Skeletal muscle satellite cell (primary cell): ENCODE measurements around the gene MEGF9.
"Not testable (repeated sequence)": the region's sequence is repeated elsewhere in the genome, so short reads cannot be mapped to it uniquely, and the experiment has no call there.

Source experiments
- H3K27me3 ChIP-seq: 2 replicates; pipeline ENCODE4 v1.7.0; 2013; ENCODE audit warnings: low read length; ENCODE audit not compliant: control insufficient read depth, insufficient read depth
- H3K36me3 ChIP-seq: 2 replicates; pipeline ENCODE4 v1.7.0; 2013; ENCODE audit warnings: mild to moderate bottlenecking, control low read depth, low read length; ENCODE audit not compliant: insufficient read depth
- H3K4me1 ChIP-seq: 2 replicates; pipeline ENCODE4 v1.7.0; 2013; ENCODE audit warnings: low read length; ENCODE audit not compliant: control insufficient read depth, insufficient read depth
- H3K4me2 ChIP-seq: 2 replicates; pipeline ENCODE4 v1.7.0; 2013; ENCODE audit warnings: mild to moderate bottlenecking, low read length
- H3K4me3 ChIP-seq: 2 replicates; pipeline ENCODE4 v1.7.0; 2013; ENCODE audit warnings: low read length
- H3K9ac ChIP-seq: 2 replicates; pipeline ENCODE4 v1.7.0; 2013; ENCODE audit warnings: mild to moderate bottlenecking, low read depth, low read length, moderate library complexity
- H3K9me3 ChIP-seq: replicated peaks from 2 replicates; pipeline ENCODE4 v1.7.0; 2013; ENCODE audit warnings: mild to moderate bottlenecking, control low read depth, low read length

MEGF9 gene

DNA sequence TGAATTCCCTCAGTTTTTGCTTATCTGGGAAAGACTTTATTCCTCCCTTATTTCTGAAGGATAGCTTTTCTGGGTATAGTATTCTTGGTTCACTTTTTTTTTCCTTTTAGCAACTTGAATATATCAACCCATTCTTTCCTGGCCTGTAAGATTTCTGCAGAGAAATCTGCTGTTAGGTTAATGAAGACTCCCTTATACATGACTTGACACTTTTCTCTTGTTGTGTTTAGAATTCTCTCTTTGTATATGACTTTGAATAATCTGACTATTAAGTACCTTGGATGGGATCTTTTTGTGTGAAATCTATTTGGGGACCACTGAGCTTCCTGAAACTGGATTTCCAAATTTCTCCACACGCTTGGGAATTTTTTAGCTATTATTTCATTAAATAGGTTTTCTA lies 79.3 kb downstream of the MEGF9 start:
- Histone ChIP-seq H3K27me3 (no peaks in the 10 kb centered on the region), H3K9me3 (no peaks in the 10 kb centered on the region), H3K36me3 (no peaks in the 10 kb centered on the region), H3K4me1 (no peaks in the 10 kb centered on the region), H3K4me3 (no peak overlapping the region), H3K4me2 (no peak overlapping the region), H3K9ac (no peak overlapping the region)

DNA sequence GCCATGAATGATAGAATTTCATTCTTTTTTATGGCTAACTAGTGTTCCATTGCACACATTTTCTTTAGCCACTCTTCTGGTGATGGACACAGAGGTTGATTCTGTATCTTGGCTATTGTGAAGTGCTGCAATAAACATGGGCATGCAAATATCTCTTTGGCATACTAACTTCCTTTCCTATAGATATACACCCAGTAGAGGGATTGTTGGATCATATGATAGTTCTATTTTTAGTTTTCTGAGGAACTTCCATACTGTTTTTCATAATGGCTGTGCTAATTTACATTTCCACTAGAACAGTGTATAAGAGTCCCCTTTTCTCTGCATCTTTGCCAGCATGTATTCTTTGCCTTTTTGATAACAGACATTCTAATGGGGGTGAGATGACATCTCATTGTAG lies 83.9 kb downstream of the MEGF9 start:
- H3K27me3 ChIP-seq, result no peaks in the 10 kb centered on the region

GRCh38 chr9:120628925-120629497 lies 85.3 kb downstream of the MEGF9 start:
- H3K4me3 ChIP-seq, H3K9me3 ChIP-seq, H3K9ac ChIP-seq, H3K4me2 ChIP-seq, H3K36me3 ChIP-seq, H3K27me3 ChIP-seq: not testable (repeated sequence)
- H3K4me1 ChIP-seq, result peaks cover 20% of the 10 kb centered on the region

More for the DNA sequence above, 83.9 kb downstream of the MEGF9 start:
- Histone ChIP-seq H3K4me3 (no peak overlapping the region), H3K9me3 (no peaks in the 10 kb centered on the region), H3K36me3 (no peaks in the 10 kb centered on the region), H3K9ac (no peak overlapping the region), H3K4me2 (no peak overlapping the region), H3K4me1 (peaks cover 14% of the 10 kb centered on the region)

DNA sequence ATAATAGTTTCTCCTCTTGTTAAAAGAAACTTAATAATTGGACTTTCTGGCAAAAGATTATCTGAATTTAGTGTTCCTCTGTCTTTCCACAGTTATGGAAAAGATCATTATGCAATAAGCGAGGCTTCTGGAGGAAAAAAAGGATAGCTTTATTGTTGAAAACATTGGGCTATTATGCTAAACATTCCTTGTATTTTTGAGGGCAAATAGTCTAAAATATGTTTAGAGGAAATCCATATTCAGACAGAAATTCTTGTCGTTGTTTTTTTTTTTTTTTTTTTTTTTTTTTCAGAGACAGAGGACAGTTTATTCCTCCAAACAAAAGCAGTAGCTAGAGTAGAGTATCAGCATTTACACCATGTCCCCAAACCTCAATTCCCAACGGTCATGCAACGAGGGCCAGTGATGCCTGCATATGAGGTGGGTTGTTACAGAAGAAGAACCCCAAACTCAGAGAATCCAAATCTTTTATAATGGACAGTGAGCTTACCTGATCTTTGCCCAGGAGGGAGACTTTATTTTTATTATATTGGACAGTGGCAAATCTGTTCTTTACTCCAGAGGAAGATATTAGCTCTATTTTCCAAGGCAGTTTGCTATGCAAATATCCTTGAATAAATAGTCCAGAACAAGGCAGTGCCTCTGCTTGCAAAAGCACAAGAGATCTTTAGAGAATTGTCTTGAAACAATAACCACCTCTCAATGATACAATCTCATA lies 85.9 kb downstream of the MEGF9 start:
- peaks cover 20% of the 10 kb centered on the region for H3K4me1 ChIP-seq
- no peaks in the 10 kb centered on the region for H3K27me3 ChIP-seq
- H3K9ac ChIP-seq, result no peak overlapping the region
- H3K36me3 ChIP-seq, result no peaks in the 10 kb centered on the region
- H3K4me3 ChIP-seq, result no peak overlapping the region
- H3K9me3 ChIP-seq, result no peaks in the 10 kb centered on the region
- H3K4me2 ChIP-seq, result no peak overlapping the region

GRCh38 chr9:120627073-120627472 lies 87.2 kb downstream of the MEGF9 start:
- H3K4me1 ChIP-seq, result peaks cover 20% of the 10 kb centered on the region
- no peaks in the 10 kb centered on the region for H3K36me3 ChIP-seq
- no peak overlapping the region for H3K9ac ChIP-seq

DNA sequence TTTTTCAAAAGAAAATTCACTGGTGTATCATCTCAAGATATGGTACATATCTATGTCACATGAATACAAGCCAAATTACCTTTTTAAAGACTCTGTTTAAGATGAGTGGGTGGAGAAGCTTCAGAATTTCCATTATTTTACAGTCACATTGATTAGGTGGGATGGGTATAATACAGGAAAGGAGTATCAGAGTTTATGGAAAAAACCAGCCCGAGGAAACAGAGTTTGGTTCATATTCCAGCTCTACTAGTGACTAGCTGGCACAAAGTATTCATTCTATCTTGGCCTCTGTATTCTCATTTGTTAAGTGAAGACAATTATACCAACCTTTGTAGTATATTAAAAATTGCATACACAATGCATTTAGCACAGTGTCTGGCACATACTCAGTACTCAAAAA lies 87.8 kb downstream of the MEGF9 start:
- H3K9ac ChIP-seq, result no peak overlapping the region
- no peaks in the 10 kb centered on the region for H3K36me3 ChIP-seq
- H3K4me1 ChIP-seq, result peaks cover 20% of the 10 kb centered on the region
- no peaks in the 10 kb centered on the region for H3K9me3 ChIP-seq
- no peak overlapping the region for H3K4me2 ChIP-seq
- H3K27me3 ChIP-seq, result no peaks in the 10 kb centered on the region
- H3K4me3 ChIP-seq, result no peak overlapping the region

More at GRCh38 chr9:120627073-120627472, 87.2 kb downstream of the MEGF9 start:
- no peak overlapping the region for H3K4me3 ChIP-seq
- no peak overlapping the region for H3K4me2 ChIP-seq
- H3K27me3 ChIP-seq, result no peaks in the 10 kb centered on the region
- H3K9me3 ChIP-seq, result no peaks in the 10 kb centered on the region

GRCh38 chr9:120625222-120625621 lies 89.0 kb downstream of the MEGF9 start:
- H3K27me3 ChIP-seq, result no peaks in the 10 kb centered on the region
- no peak overlapping the region for H3K4me3 ChIP-seq
- H3K36me3 ChIP-seq, result no peaks in the 10 kb centered on the region
- H3K4me2 ChIP-seq, result no peak overlapping the region
- H3K9me3 ChIP-seq, result no peaks in the 10 kb centered on the region
- no peak overlapping the region for H3K9ac ChIP-seq
- H3K4me1 ChIP-seq, result peaks cover 24% of the 10 kb centered on the region

GRCh38 chr9:120622790-120623189 lies 91.5 kb downstream of the MEGF9 start:
- H3K4me3 ChIP-seq, result no peak overlapping the region
- peaks cover 19% of the 10 kb centered on the region for H3K4me1 ChIP-seq
- H3K9me3 ChIP-seq, result no peaks in the 10 kb centered on the region
- no peaks in the 10 kb centered on the region for H3K27me3 ChIP-seq
- no peaks in the 10 kb centered on the region for H3K36me3 ChIP-seq
- no peak overlapping the region for H3K9ac ChIP-seq
- no peak overlapping the region for H3K4me2 ChIP-seq

DNA sequence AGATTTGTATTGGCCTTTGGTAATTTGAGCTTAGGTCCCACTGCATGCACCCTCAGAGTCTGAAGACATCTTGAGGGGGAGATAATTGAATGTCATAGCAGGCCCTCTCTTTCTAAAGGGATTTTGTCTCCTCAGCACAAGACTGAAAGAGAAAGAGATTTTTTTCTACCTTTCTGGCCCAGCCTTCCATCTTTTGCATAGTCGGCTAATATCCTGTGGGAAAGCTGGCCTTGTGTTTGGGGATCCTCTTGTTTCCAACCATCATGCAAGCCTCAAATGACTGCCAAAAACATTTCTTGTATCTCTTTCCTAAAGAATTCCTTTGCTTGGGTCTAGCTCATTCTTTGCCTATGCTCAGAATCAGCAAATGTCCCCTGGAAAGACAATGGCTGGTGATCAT lies 92.3 kb downstream of the MEGF9 start:
- Histone ChIP-seq H3K27me3 (no peaks in the 10 kb centered on the region), H3K9ac (no peak overlapping the region), H3K4me1 (peaks cover 27% of the 10 kb centered on the region), H3K36me3 (no peaks in the 10 kb centered on the region), H3K4me3 (no peak overlapping the region), H3K9me3 (no peaks in the 10 kb centered on the region), H3K4me2 (no peak overlapping the region)

- H3K4me3 ChIP-seq, result no peak overlapping the region
- no peaks in the 10 kb centered on the region for H3K27me3 ChIP-seq
- H3K9me3 ChIP-seq, result no peaks in the 10 kb centered on the region
- H3K4me1 ChIP-seq, result peaks cover 26% of the 10 kb centered on the region
- H3K4me2 ChIP-seq, result peak overlapping the region; percentile 48
- no peak overlapping the region for H3K9ac ChIP-seq
- H3K36me3 ChIP-seq, result no peaks in the 10 kb centered on the region
Measured at GRCh38 chr9:120619751-120620655, 94.3 kb downstream of the MEGF9 start.

- Histone ChIP-seq H3K27me3 (no peaks in the 10 kb centered on the region), H3K4me3 (no peak overlapping the region), H3K4me1 (peaks cover 24% of the 10 kb centered on the region), H3K9me3 (no peaks in the 10 kb centered on the region), H3K4me2 (no peak overlapping the region), H3K36me3 (no peaks in the 10 kb centered on the region), H3K9ac (no peak overlapping the region)
Measured at GRCh38 chr9:120616966-120617935, 97.0 kb downstream of the MEGF9 start.
